Globus pallidus (tissue), 1 donor: ENCODE results near the gene MCM9.

Experiments
- DNase-seq: peaks from one replicate; pipeline ENCODE4 v3.0.0-alpha.2; 2015; ENCODE audit warnings: low spot score

The MCM9 gene

GRCh38 chr6:118791499-118791898, 143.5 kb downstream of the MCM9 start:
- no peak for DNase-seq

GRCh38 chr6:118789954-118790353, 145.0 kb downstream of the MCM9 start:
- DNase-seq, result no peak

- DNase-seq, result no peak
Observed at GRCh38 chr6:118789419-118789818, 145.5 kb downstream of the MCM9 start.

- DNase-seq, result no peak
Observed at GRCh38 chr6:118788702-118789101, 146.3 kb downstream of the MCM9 start.

GRCh38 chr6:118787724-118788423, 147.1 kb downstream of the MCM9 start:
- DNase-seq, result no peak

GRCh38 chr6:118786596-118787453, 148.1 kb downstream of the MCM9 start:
- DNase-seq, result no peak

- no peak for DNase-seq
Observed at GRCh38 chr6:118785601-118786000, 149.4 kb downstream of the MCM9 start.

GRCh38 chr6:118784641-118785164, 150.3 kb downstream of the MCM9 start:
- DNase-seq, result peak; percentile 78

GRCh38 chr6:118783931-118784550, 150.9 kb downstream of the MCM9 start:
- no peak for DNase-seq

- DNase-seq, result no peak
Observed at GRCh38 chr6:118782651-118783050, 152.3 kb downstream of the MCM9 start.

GRCh38 chr6:118781897-118782296, 153.1 kb downstream of the MCM9 start:
- no peak for DNase-seq

GRCh38 chr6:118780668-118781067, 154.3 kb downstream of the MCM9 start:
- no peak for DNase-seq

- DNase-seq, result peak; percentile 77
Observed at GRCh38 chr6:118776607-118777549, 158.1 kb downstream of the MCM9 start.

- no peak for DNase-seq
Observed at GRCh38 chr6:118775381-118775780, 159.6 kb downstream of the MCM9 start.

GRCh38 chr6:118774581-118774980, 160.4 kb downstream of the MCM9 start:
- no peak for DNase-seq

GRCh38 chr6:118772886-118773285, 162.1 kb downstream of the MCM9 start:
- no peak for DNase-seq

- no peak for DNase-seq
Observed at GRCh38 chr6:118771253-118771652, 163.7 kb downstream of the MCM9 start.

GRCh38 chr6:118770835-118771234, 164.1 kb downstream of the MCM9 start:
- no peak for DNase-seq

- no peak for DNase-seq
Observed at GRCh38 chr6:118770112-118770788, 164.7 kb downstream of the MCM9 start.

GRCh38 chr6:118768904-118769325, 166.0 kb downstream of the MCM9 start:
- DNase-seq, result no peak

- no peak for DNase-seq
Observed at GRCh38 chr6:118768441-118768840, 166.5 kb downstream of the MCM9 start.
